NCI-H345 treated with DMSO at 0.1 percent for 48 hours (cell line): ENCODE measurements around the gene FSTL1.

Source experiments
- DNase-seq: peaks from one replicate; lab custom pipeline; 2025; ENCODE audit not compliant: unreplicated experiment; lab: John Stamatoyannopoulos, UW

Gene FSTL1

GRCh38 chr3:120364101-120364500, 86.7 kb downstream of the FSTL1 start:
- DNase-seq = no peak

GRCh38 chr3:120357807-120358206, 93.0 kb downstream of the FSTL1 start:
- no peak for DNase-seq

GRCh38 chr3:120355486-120355885, 95.3 kb downstream of the FSTL1 start:
- DNase-seq = no peak

- no peak for DNase-seq
Observed at GRCh38 chr3:120353463-120353862, 97.3 kb downstream of the FSTL1 start.

- no peak for DNase-seq
Observed at GRCh38 chr3:120352017-120352416, 98.8 kb downstream of the FSTL1 start.

GRCh38 chr3:120350401-120350941, 100.3 kb downstream of the FSTL1 start:
- DNase-seq = no peak

GRCh38 chr3:120349855-120350125, 101.0 kb downstream of the FSTL1 start:
- no peak for DNase-seq

- peak; percentile 54 for DNase-seq
Observed at GRCh38 chr3:120348991-120349854, 101.6 kb downstream of the FSTL1 start, which contains the start of gene LRRC58. LRRC58 (minus strand) TSS chr3:120349354; CDS start chr3:120349243, 111 bp downstream.

- no peak for DNase-seq
Observed at GRCh38 chr3:120348065-120348990, 102.5 kb downstream of the FSTL1 start.

GRCh38 chr3:120344349-120344748, 106.4 kb downstream of the FSTL1 start:
- no peak for DNase-seq
